Measurements from ENCODE around the gene URGCP. TPM values are rescaled to one million over a fixed set of nuclear protein-coding genes. Genes with fewer than 3 reads are reported as not detected.

The URGCP gene
- total RNA-seq, 2 donors from 2014 or later, result 22.0 to 23.3 TPM

Other genes with a start within 250 kb of the URGCP start
- 10 to 100 TPM; 51.1 to 55.0 TPM for gene COA1, start 177.1 kb downstream of the URGCP start, total RNA-seq
- 10 to 100 TPM; 26.2 to 29.7 TPM for gene BLVRA, start 147.9 kb downstream of the URGCP start, total RNA-seq
- 10 to 100 TPM; 42.3 to 50.4 TPM for gene MRPS24, start 37.1 kb downstream of the URGCP start, total RNA-seq
- gene UBE2D4, start 19.8 kb upstream of the URGCP start, total RNA-seq, result 1 to 10 TPM; 6.4 to 6.9 TPM
- under 1 TPM in 1 of 2 donors, not detected in 1; 0.18 TPM for gene SPDYE1, start 91.3 kb upstream of the URGCP start, total RNA-seq
- 100 to 1,000 TPM in 1 of 2 donors, 10 to 100 TPM in 1; 91.1 to 104 TPM for gene DBNL, start 138.1 kb upstream of the URGCP start, total RNA-seq
- under 1 TPM in 1 of 2 donors, not detected in 1; 0.92 TPM for gene PGAM2, start 159.0 kb upstream of the URGCP start, total RNA-seq
- 10 to 100 TPM; 27.2 to 29.7 TPM for gene POLM, start 175.9 kb upstream of the URGCP start, total RNA-seq
- gene AEBP1, start 197.7 kb upstream of the URGCP start, total RNA-seq, result 1 to 10 TPM; 1.1 to 4.2 TPM
- gene POLD2, start 217.0 kb upstream of the URGCP start, total RNA-seq, result 10 to 100 TPM; 46.3 to 53.3 TPM
- gene MYL7, start 234.7 kb upstream of the URGCP start, total RNA-seq, result not detected